GM19351 (cell line): ENCODE data around the gene TEX28.
"Not testable (repeated sequence)": the region's sequence is repeated elsewhere in the genome, so short reads cannot be mapped to it uniquely, and the experiment has no call there.

Experiments used
- ATAC-seq: cut with Tn5 transposase; IDR thresholded peaks from one replicate; pipeline ENCODE4 v1.9.1; 2021; ENCODE audit warnings: mild to moderate bottlenecking, moderate library complexity; ENCODE audit not compliant: unreplicated experiment

TEX28 gene

GRCh38 chrX:154247377-154248045 lies 47.4 kb downstream of the TEX28 start:
- ATAC-seq = not testable (repeated sequence)

- not testable (repeated sequence) for ATAC-seq
Measured at GRCh38 chrX:154239982-154240503, 54.9 kb downstream of the TEX28 start.

GRCh38 chrX:154238939-154239559 lies 55.9 kb downstream of the TEX28 start:
- not testable (repeated sequence) for ATAC-seq

GRCh38 chrX:154233620-154234019 lies 61.3 kb downstream of the TEX28 start:
- not testable (repeated sequence) for ATAC-seq

GRCh38 chrX:154231443-154231842 lies 63.5 kb downstream of the TEX28 start:
- not testable (repeated sequence) for ATAC-seq

- ATAC-seq = not testable (repeated sequence)
Measured at GRCh38 chrX:154226706-154227105, 68.2 kb downstream of the TEX28 start.

- ATAC-seq = not testable (repeated sequence)
Measured at GRCh38 chrX:154225292-154225691, 69.6 kb downstream of the TEX28 start.
